Medulla oblongata (tissue), 1 donor: ENCODE results near the gene HEBP1.

Experiments used
- DNase-seq: peaks from one replicate; pipeline ENCODE4 v3.0.0-alpha.2; 2015; ENCODE audit errors: extremely low spot score

Gene HEBP1

DNA sequence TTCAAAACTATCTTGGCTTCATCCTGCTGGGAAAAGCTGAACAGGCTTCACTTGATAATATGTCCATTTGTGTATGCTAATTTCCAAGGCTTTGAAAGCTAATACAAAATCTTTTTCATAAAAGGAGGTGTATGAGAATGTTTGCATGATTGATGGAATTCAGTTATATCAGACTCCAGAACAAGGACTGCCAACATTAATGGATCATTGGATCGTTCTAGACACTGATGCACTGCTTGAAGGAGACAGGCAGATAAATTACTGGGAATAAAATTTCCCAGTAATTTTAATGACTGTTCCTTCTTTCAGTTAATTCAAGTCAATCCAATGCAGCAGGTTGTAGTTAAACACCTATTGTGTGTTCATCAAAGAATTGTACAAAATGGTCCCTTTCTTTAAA lies 48.6 kb downstream of the HEBP1 start:
- DNase-seq = no peak

DNA sequence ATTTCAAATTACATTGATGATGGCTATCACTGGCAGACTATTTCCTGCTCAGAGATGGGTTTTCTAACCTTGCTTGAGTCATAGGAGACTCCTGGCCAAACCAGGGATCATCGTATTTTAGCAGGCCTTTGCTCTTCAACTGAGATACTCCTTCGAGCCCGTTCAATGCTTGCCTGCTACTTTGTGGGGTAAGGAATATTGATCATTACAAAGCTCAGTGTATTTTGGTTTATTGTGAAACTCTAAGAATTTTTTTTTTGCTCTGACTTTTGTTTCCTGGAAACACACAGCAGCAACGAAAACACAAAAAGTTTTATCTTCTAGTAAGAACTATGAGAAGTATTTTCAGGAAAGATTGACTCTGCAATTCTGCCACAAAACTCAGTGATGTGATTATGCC lies 52.2 kb downstream of the HEBP1 start:
- DNase-seq = no peak

DNA sequence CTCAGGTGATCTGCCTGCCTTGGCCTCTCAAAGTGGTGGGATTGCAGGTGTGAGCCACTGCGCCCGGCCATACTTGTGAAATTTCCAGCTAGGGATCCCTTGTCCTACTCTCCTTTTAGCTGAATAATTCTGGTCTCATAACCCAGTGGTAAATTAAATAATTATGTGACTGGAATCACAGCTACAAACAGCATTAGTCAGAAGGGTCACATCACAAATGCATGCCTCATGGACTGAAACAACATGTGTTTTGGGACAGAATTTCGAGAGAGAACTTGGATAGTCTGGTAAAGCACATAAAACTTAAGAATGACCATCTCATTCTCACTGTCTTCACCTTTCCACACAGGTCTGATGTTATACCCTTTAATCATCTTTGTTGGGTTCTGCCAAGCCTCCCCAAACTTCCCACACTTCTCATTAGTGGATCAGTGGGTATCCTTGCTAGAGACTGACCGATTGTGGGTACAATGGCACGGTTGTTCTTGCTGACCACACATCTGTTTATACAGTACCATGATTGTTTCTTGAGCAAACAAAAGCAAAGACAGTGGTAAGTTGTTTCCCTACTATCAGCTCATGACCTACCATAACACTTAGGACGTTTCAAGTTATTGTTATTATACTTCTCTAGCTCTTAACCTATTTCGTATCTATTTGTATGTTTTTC lies 53.2 kb downstream of the HEBP1 start:
- DNase-seq = peak; percentile 93

DNA sequence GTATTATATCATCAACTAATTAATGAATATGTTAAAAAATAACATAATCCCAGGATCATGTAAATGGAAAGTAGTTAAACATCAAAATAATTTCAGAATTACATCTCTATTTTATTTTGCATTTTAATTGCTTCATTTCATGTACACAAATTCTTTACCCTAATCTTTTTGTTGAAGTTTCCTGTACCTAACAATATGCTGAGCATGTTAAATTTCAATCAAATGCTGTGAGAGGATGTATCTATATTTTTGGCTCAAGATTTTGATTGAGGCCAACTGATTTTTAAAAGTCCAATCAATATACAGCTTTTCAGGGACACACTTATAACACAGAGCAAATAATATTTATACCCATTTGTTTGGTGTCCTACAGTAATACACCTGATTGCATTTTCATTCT lies 54.5 kb downstream of the HEBP1 start:
- DNase-seq = no peak

DNA sequence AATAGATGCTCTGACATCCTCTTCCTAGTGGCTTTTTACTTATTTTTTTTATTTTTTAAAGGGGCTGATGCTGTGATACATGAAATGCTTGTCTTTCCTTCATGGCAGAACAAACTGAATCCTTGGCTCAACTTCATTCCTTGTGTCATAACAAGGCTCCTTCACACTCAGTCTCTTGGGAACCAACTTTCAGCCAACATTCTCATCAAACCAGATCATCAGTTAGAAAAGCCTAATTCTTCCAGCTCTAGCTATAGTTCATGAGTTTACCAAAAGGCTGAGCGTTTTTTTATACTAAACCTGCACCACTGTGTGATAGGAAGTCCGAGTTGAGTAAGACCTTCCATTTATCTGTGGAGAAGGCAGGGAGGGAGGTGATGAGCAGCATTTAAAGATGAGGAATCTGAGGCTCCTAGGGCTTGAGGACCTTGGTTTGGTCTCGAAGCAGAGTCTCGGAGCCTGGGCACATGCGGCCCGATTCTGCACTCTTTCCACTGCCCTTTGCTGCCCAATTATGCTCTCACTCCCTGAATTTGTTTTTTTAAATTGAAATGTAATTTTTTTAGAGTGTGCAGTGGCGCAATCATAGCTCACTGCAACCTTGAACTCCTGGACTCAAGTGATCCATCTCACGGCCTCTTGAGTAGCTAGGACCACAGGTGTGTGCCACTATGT lies 56.3 kb downstream of the HEBP1 start:
- no peak for DNase-seq

DNA sequence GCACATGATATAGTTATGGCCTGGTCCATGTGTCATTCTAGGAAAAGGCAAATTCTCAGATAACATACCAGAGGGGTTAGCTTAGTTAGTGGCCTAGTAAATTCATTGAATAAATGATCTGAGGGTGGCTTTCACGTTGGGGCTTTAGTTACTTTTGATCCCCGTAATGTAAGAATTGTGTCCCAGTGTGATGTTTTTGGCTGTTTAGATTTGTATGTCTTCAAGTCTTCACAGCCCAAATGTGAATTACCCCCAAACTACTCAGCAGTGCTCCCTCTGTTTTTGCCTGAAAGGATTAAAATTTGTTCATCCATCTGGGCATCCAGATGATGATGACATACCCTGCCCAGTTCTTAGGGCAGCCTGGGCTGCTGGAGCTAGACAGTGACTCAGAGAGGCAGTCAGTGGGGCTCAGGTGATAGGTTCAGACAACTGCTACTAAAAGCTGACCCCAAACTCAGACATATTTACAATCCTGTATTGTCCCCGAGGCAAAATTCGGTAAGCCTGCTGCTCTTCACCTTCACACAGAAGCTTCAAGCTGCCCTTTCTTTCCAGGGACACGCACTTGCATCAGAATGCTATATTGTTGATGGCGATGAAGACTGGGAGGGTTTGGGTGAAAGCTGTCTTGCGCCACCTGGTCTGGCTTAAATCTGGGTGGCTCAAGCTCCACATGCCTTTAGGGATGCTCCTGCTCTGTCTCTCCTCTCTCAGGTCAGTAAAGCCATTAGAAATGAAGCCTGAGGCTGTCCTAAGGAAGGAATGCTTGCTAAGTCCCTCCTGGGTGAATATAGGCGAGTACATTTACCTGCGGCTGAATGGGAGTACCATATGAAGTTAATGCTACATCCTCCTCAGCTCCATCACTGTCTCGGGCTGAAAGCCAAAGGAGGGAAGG lies 58.4 kb downstream of the HEBP1 start:
- no peak for DNase-seq

DNA sequence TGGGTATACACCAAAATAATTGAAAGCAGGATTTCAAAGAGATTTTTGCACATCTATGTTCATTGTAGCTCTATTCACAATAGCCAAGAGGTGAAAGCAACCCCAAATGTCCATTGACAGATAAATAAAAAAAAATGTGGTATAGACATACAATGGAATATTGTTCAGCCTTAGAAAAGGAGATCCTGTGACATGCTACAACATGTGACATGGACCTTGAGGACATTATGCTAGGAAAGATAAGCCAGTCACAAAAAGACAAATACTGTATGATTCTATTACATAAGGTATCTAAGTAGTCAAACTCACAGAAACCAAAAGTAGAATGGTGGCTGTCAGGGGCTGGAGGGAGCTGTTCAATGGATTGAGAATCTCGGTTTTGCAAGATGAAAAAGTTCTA lies 60.2 kb downstream of the HEBP1 start:
- no peak for DNase-seq

DNA sequence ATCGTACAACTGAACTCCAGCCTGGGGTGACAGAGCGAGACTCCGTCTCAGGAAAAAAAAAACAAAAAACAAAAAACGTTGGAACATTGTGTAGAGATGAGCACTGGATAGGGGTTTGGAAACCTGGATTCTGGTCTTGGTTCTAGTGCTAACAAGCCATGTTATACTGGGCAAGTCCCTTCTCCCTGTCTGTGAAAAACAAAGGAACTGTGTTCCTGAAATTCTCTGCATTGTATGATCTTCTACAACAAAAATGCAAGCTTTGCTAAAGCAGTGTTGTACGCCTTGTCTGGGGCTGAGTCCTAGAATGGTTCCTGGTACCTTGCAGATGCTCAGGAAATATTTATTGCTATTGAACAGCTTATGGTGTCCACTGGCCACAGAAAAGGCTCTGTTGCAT lies 61.5 kb downstream of the HEBP1 start:
- DNase-seq = no peak

DNA sequence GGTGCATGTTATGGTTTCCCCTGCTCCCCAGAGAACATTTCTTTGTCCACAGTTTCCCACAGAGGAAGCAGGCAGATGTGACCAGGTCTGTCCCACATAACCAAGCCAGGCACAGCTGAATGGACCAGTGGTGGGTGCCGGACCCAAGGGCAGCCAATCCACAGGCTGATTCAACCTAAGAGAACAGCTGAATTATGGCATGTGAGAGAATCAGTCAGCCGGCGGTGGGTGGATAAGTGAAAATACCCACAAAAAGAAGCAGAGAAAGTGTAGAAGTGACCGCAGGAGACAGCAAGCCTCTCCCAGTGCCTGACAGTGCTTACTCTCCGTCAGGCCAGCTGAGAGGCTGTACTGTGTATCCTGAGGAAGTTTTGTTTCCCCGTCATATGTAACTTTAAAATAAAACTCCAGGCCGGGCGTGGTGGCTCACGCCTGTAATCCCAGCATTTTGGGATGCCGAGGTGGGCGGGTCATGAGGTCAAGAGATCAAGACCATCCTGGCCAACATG lies 63.0 kb downstream of the HEBP1 start:
- DNase-seq = no peak

DNA sequence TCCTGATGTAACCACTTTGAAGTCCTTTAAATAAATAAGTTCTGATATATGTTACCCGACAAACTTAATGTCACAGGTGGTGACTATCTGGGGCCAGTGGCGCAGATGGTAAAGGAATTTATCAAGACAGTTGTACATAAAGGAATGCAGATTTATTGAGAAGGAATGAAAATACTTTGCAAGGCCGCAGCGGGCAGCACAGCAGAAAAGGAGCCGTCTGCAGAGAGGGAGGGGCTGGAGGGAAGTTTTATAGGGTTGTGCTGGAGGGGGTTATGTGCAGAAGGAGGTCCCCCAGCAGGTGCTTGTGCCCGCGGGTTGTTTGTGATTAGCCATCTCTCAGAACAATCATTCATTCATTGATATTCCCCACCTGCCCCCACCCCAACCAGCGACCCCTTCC lies 65.5 kb downstream of the HEBP1 start:
- no peak for DNase-seq

DNA sequence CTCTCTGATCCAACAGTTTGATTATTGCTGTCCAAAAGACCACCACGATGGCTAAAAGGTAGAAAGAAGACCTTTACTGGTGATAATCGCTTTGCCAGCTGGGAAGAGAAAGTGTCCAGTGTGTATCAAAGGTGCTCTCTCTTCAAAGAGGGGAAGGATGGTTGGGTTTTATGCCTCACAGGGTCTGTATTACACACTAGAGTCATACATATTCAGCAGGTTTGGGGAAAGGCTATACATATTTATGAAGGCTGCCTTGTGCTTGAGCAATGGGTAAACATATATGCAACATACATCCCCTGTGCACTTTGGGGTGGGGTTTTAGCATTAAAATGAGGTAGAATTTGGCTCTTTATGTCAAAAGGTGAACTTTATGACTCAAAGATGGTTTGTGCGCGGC lies 66.3 kb downstream of the HEBP1 start:
- no peak for DNase-seq

DNA sequence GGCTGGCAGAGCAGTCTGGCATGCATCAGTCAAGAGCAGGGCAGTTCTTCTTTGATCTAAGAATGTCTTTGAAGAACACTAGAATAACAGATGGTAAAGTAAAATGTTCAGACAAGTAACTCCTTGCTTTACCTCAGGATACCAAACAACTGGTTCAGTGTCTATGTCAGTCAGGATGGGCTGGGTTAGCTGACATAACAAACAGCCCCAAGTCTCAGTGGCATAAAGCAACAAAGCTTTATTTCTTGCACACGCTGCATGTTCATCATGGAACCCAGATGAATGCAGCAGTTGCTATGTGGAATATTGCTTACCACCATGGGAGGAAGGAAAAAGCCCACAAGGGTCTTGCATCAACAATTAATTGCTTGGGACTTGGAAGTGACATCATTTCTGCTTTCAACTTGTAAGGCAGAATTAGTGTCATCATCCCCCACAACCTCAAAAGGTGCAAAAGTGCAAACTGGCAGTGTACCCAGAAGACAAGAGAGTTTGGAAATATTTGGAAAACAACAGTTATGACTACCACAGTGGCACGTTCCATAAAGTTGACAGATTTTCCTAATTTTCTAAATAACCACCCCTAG lies 69.3 kb downstream of the HEBP1 start:
- DNase-seq = no peak

DNA sequence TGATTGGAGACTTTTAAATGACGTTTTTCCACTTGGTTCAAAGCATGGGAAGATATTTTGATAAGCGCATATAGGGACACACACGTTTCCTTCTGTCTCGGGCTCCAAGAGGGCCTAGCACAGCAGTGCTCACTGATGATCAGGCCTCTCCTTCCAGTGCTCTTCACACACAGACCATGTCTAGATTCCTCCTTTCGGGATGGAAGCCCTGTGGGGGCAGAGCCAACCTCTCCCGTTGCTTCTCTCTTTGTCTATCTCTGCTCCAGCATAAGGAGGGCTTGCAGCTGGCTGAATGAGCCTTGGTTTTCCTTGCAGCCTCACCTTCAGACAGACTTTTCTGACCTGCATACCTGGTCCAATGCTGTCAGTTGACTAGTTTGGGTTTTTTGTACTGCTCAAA lies 70.4 kb downstream of the HEBP1 start:
- DNase-seq = no peak

DNA sequence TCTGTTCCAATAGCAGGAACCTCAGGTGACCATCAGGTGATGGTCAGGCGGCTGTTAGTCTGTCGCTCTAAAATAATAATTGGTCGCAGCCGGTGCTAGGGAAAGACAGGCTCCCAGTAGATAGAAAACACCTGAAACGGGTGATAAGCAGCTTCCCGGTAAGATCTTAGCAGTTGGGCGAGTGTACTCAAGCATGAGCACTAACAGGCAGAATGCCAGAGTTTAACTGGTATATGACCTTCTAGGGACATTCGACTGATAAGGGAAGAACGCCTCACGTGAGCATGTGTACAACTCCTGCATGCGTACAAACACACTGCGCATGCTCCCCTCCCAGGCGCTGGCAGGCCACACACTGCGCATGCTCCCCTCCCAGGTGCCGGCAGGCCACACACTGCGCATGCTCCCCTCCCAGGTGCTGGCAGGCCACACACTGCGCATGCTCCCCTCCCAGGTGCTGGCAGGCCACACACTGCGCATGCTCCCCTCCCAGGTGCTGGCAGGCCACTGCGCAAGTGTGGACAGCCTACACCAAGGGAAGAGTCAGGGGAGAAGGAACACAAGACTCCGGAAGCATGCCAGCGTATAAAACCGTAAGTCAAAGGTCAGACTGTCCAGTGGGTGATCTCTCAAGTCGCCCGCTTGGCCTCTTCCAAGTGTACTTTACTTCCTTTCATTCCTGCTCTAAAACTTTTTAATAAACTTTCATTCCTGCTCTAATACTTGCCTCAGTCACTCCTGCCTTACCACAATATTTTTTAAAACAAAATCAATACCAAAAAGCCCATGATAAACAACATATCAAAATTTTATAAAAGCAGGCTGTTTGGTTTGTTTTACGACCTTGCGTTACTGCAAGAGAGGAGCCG lies 72.6 kb downstream of the HEBP1 start:
- no peak for DNase-seq

DNA sequence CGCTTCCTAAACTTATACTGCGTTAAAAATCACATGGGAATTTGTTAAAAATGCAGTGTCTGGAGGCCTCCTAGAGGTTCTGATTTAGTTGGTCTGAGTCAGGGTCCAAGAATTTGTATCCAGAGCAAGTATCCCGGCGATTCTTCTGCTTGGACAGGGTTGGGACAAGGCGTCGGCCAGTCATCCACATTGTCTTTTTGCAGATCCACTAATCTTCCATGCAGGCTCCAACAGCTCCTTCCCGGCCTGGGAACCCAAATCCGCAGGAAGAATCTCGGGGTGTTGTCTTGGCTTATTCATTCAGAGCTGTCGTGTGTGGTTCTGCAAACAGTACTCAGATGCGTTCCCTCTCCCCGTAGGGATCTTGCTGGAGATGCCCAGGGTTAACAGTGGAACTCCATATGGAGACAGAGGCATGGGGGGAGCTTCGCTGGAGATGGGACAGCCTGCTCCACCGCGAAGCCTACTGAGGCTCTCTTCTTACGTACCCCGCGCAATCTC lies 73.4 kb downstream of the HEBP1 start:
- no peak for DNase-seq

DNA sequence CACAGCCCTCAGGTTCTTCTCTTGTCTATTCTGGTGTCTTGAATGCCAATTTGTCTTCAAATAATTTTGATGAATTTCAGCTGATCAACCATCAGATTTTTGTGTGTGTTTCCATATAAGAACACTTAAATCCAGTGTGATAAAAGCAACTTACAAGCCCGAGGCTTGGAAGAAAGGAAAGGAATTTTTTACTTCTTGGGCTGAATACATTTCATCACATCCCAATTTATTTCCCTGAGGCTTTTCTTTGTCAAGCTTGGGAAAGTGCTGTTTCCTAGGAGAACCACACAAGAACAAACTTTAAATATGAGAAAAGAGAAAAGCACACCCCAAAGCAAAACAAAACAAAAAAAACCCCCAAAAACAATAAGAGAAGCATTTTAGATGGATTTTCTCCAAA lies 74.7 kb downstream of the HEBP1 start:
- DNase-seq = no peak
